Stimulated activated naive CD8-positive, alpha-beta T cell treated with anti-CD3 and anti-CD28 coated beads, Interleukin-15, Interleukin-2, amounts not matched to agents 100 ng/mL and 50 ng/mL, for 24 hours (primary cell): Measurements from ENCODE around the gene UAP1L1.

Experiments
- H3K27ac Mint-ChIP-seq: one replicate; pipeline ENCODE4 v1.8.0; 2021; ENCODE audit warnings: mild to moderate bottlenecking, mixed read lengths
- H3K27me3 Mint-ChIP-seq: one replicate; pipeline ENCODE4 v1.8.0; 2021; ENCODE audit warnings: mixed read lengths
- H3K36me3 Mint-ChIP-seq: one replicate; pipeline ENCODE4 v1.8.0; 2021; ENCODE audit warnings: low read depth, mixed read lengths
- H3K4me1 Mint-ChIP-seq: one replicate; pipeline ENCODE4 v1.8.0; 2021; ENCODE audit warnings: low read depth, mixed read lengths
- H3K4me3 Mint-ChIP-seq: one replicate; pipeline ENCODE4 v1.8.0; 2021; ENCODE audit warnings: mild to moderate bottlenecking, mixed read lengths
- H3K9me3 Mint-ChIP-seq: one replicate; pipeline ENCODE4 v1.8.0; 2021; ENCODE audit warnings: mixed read lengths

The UAP1L1 gene

GRCh38 chr9:137049544-137050449, 27.5 kb upstream of the UAP1L1 start:
- H3K4me1 Mint-ChIP-seq, result peaks cover 5% of the 10 kb centered on the region
- H3K9me3 Mint-ChIP-seq, result no peaks in the 10 kb centered on the region
- H3K27ac Mint-ChIP-seq, result no peak overlapping the region
- peaks cover 29% of the 10 kb centered on the region for H3K27me3 Mint-ChIP-seq
- no peak overlapping the region for H3K4me3 Mint-ChIP-seq
- no peaks in the 10 kb centered on the region for H3K36me3 Mint-ChIP-seq

DNA sequence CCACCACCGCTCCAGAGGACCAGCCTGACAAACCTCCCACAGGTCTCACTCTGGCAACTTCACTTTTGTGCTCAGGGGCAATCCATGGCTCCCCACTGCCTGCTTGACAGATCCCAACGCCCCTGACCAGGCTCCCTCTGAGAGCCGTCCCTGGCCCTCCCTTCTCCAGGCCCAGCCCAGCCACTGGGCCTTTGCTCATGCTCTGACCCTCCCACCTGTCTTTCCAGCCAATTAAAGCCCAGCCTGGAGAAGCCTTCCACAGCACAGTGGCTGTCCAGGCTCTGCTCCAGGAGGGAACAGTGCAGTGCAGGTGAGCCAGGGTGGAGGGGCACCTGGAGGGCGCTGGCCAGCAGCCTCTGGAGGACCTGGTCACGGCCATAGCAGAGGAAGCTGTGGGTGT, 26.7 kb upstream of the UAP1L1 start:
- no peaks in the 10 kb centered on the region for H3K9me3 Mint-ChIP-seq
- no peaks in the 10 kb centered on the region for H3K4me1 Mint-ChIP-seq
- H3K4me3 Mint-ChIP-seq, result no peak overlapping the region
- H3K27me3 Mint-ChIP-seq, result peaks cover 25% of the 10 kb centered on the region
- no peaks in the 10 kb centered on the region for H3K36me3 Mint-ChIP-seq
- H3K27ac Mint-ChIP-seq, result no peak overlapping the region

DNA sequence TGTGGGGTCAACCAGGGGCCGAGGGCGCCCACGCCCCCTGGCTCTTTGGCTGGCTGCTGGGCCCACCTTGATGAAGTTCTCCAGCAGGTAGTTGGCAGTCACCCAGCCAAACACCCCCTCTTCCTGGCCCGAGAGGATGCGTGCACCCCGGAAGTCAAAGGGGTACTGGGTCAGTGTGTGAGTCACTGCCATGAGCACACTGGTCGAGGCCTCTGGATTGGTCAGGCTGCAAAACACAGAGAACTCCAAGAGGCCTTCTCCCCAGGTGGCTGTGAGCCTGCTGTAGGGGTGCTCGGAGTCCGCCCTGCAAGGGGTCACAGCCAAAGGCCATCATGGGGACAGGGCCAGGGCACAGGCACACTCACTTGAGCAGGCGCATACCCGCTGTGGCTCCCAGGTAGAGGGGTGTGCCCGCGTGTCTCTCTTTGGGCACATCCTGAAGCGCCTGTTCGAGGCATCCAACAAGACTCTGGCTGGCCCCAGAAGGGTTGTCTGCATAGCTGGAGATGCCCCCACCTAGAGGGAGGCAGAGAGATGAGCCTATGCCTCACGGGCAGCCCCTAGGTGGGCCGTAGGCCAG, 26.1 kb upstream of the UAP1L1 start:
- Mint-ChIP-seq H3K27ac (no peak overlapping the region), H3K27me3 (peaks cover 25% of the 10 kb centered on the region)

DNA sequence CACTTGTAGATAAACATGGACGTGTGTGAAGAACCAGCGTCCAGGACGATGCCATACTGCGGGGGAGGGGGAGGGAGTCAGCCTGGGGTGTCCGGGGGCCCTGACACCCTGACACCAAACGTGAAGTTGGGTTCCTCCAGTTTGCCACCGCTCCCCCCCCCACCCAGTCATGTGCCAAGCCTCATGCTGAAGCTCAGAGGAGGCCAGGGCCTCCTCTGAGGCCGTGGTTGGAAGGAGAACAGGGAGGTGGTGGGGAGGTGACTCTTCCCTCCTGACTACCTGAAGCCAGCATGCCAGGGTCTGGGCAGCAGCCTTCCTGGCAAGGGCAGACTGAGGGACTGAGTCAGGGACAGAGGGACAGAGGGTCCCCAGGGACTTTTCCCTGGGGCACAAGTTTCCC, 25.0 kb upstream of the UAP1L1 start:
- Mint-ChIP-seq H3K36me3 (no peaks in the 10 kb centered on the region), H3K27me3 (peaks cover 25% of the 10 kb centered on the region), H3K4me1 (no peaks in the 10 kb centered on the region), H3K27ac (no peak overlapping the region), H3K9me3 (no peaks in the 10 kb centered on the region), H3K4me3 (no peak overlapping the region)

More for the DNA sequence above, 26.1 kb upstream of the UAP1L1 start:
- Mint-ChIP-seq H3K9me3 (no peaks in the 10 kb centered on the region), H3K36me3 (no peaks in the 10 kb centered on the region), H3K4me1 (no peaks in the 10 kb centered on the region), H3K4me3 (no peak overlapping the region)

DNA sequence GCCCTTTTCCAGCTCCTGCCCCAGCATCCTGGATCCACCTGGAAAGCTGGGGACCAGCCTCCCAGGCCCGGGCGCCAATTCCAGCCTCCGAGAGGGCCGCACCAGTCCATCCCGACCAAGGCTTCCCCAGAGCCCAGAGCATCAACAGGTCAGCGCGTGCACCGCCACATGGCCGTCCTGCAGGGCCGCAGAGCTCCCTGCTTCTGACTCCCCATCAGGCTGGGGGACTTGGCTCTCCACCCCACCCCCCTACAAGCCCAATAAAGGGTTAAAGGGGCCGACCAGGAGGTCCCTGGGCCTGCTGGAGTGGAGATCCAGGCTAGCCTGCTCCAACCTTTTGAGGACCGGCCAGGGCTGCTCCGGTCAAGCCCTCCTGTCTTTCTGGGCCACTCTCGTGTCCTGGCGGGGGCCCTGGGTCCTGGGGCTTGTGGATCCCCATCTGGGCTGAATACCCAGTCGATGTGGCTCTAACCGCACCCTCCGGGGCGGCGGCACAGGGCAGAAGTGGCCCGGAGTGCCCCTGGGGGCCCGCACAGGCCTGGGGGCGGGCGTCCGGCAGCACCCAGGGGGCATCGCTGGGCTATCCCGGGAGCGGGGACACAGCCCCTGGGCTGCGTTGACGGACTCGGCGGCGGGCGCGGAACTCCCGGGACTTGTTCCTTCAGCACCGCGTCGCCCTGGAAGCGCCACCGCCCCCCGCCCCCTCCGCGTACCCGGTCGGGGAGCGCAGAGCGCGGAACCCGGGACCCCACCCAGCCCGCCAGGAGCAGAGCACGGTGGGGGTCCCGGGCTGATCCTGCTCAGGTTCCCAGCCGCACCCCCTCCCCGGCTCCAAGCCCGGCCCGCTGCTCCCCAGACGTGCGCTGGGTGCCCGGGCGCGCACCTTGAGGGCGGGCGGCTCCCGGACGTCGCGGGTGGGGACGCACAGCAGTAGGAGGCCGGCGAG, 24.0 kb upstream of the UAP1L1 start:
- Mint-ChIP-seq H3K36me3 (no peaks in the 10 kb centered on the region), H3K27me3 (peaks cover 17% of the 10 kb centered on the region), H3K27ac (no peak overlapping the region)

DNA sequence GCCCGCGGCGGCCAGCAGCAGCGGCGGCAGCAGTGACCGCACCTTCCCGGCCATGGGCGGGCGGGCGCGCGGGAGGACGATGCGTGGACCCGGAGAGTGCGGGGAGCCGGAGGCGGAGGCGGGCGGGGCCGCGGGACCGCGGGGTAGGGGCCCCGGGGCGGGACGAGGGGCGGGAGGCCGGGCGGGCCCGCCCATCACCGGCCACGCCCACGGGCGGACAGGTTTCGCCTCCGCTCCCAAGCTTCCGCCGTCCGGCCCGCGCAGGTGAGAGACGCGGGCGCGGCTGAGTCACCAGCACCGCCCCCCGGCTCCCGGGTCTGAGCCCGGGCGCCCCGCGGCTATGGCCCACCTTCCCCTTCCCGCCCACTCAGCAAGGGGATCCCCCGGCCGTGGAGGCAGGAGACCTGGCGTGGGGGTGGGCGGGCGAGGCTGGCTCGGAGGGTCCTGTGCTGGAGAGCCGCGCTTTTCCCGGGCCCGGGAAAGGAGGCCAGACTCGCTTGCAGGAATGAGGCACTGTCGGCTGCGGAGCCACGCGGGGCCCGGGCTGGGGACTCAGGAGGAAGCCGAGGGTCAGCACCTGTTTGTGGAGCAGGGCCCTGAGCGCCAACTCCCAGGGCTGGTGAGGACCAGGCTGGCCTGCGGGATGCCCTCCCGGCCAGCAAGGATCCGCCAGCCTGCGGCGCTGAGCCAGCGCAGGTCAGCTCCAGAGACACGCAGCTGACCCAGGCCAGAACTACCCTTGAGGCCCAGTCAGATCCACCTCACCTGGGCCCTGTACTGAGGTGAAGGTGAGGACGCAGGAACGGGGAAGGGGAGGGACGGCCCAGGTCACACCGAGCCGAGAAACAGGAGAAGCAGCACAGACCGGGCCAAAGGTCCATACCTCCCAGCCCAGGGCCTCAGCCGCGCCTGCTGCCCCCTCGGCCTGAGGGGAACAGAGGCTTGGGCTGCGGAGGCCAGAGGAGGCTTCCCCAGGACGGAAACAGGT, 23.1 kb upstream of the UAP1L1 start, which contains the start of gene ENTPD2:
Gene ENTPD2 (minus strand): TSS at position 118 of the 988 bp plus-strand sequence. CDS start 64 bp downstream, at position 54.
- Mint-ChIP-seq H3K4me1 (no peaks in the 10 kb centered on the region), H3K36me3 (no peaks in the 10 kb centered on the region), H3K9me3 (no peaks in the 10 kb centered on the region), H3K4me3 (no peak within 1 kb of the TSS), H3K27ac (no peak within 1 kb of the TSS), H3K27me3 (peaks cover 17% of the 10 kb centered on the region)

More for the DNA sequence above, 24.0 kb upstream of the UAP1L1 start:
- H3K4me1 Mint-ChIP-seq, result no peaks in the 10 kb centered on the region
- no peaks in the 10 kb centered on the region for H3K9me3 Mint-ChIP-seq
- no peak overlapping the region for H3K4me3 Mint-ChIP-seq

GRCh38 chr9:137054932-137055384, 22.4 kb upstream of the UAP1L1 start:
- no peaks in the 10 kb centered on the region for H3K4me1 Mint-ChIP-seq
- H3K27me3 Mint-ChIP-seq, result peaks cover 11% of the 10 kb centered on the region
- H3K36me3 Mint-ChIP-seq, result no peaks in the 10 kb centered on the region
- no peak overlapping the region for H3K4me3 Mint-ChIP-seq
- no peaks in the 10 kb centered on the region for H3K9me3 Mint-ChIP-seq
- no peak overlapping the region for H3K27ac Mint-ChIP-seq

GRCh38 chr9:137055385-137056364, 21.6 kb upstream of the UAP1L1 start:
- Mint-ChIP-seq H3K4me3 (no peak overlapping the region), H3K4me1 (no peaks in the 10 kb centered on the region), H3K27ac (no peak overlapping the region), H3K27me3 (peaks cover 6% of the 10 kb centered on the region), H3K36me3 (no peaks in the 10 kb centered on the region), H3K9me3 (no peaks in the 10 kb centered on the region)

GRCh38 chr9:137056739-137057415, 20.4 kb upstream of the UAP1L1 start:
- Mint-ChIP-seq H3K36me3 (no peaks in the 10 kb centered on the region), H3K27me3 (peaks cover 6% of the 10 kb centered on the region), H3K4me1 (no peaks in the 10 kb centered on the region), H3K27ac (no peak overlapping the region), H3K9me3 (no peaks in the 10 kb centered on the region), H3K4me3 (no peak overlapping the region)

GRCh38 chr9:137057545-137057944, 19.8 kb upstream of the UAP1L1 start:
- Mint-ChIP-seq H3K4me3 (no peak overlapping the region), H3K4me1 (no peaks in the 10 kb centered on the region), H3K27me3 (peaks cover 3% of the 10 kb centered on the region), H3K36me3 (no peaks in the 10 kb centered on the region), H3K27ac (no peak overlapping the region), H3K9me3 (no peaks in the 10 kb centered on the region)

DNA sequence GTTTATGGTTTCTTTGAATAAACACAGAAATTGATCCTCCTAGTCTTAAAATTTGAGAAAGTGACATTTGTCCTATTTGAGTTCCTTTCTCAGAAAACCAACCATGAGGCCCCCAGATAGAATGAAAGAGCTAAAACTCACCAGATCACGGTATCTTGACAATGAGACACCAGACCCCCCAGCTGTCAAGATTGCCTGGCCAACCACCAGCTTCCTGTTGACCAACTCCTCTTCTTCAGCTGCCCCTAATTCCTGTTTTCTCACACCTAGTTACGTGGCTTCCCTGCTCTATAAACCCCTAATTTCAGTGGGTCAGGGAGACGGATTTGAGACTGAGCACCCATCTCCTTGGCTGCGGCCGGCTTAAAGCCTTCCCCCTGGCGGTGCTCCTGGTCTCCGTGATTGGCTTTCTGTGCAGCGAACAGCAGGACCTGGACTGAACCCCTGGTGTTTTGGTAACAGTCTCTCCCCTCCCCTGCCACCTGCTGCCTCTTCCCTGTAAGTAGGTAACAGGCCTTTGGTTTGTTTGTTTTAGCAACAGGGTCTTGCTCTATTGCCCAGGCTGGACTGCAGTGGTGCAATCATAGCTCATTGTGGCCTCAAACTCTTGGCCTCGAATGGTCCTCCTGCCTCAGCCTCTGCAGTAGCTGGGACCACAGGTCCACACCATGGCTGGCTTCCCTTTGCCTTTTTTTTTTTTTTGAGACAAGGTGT, 18.6 kb upstream of the UAP1L1 start:
- Mint-ChIP-seq H3K27me3 (no peaks in the 10 kb centered on the region), H3K27ac (no peak overlapping the region), H3K4me3 (no peak overlapping the region), H3K9me3 (no peaks in the 10 kb centered on the region), H3K4me1 (no peaks in the 10 kb centered on the region), H3K36me3 (no peaks in the 10 kb centered on the region)

DNA sequence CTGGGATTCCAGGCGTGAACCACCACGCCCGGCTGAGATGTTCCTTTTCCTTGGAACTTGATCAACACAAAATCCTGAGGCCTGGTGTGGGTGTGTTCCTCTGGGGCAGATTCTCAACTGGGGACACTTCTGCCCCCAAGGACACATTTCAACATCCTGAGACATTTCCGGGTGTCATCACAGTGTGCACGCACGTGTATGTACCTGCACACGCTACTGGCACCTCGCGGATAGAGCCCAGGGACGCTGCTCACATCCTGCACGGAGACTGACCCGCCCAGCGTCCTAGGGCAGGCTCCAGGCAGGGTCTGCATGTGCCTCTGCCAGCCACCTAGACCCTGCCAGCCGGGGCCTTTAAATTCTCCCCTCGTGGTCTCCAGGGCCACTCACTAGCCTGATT, 14.9 kb upstream of the UAP1L1 start:
- no peaks in the 10 kb centered on the region for H3K36me3 Mint-ChIP-seq
- no peak overlapping the region for H3K27ac Mint-ChIP-seq
- no peaks in the 10 kb centered on the region for H3K9me3 Mint-ChIP-seq
- no peaks in the 10 kb centered on the region for H3K27me3 Mint-ChIP-seq
- H3K4me1 Mint-ChIP-seq, result no peaks in the 10 kb centered on the region
- no peak overlapping the region for H3K4me3 Mint-ChIP-seq
